ENCODE results near the gene DNPEP.

DNA sequence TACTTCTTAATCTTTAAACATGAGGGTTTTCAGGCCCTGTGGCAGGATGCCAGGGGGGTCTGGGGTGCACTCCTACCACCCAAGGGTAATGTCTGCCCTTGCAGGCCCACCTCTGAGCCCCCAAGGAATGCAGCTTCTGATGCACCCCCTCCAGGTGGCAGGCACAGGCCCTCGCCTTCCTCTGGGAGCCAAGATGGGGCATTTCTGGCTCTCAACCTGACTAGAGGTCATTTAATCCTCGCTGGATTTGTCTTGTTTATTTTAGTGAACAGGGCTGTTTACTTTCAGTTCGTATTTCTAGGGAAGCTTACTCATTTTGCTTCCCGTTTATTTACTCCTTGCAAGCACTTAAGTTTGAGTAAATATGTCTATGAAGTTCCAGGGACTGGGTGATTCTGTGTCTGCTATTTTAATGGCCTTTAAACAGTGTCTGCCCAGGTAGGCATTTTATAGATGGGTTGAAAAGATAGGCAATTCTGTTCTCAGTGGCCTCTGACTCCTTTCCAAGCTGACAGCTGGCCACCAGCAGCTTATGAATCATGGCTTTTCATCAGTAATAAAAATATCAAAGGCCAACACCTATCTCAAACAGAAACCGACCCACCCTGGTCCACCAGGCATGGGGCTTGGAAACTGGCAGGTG lies 11.1 kb upstream of the DNPEP start:
- TF ChIP-seq, protein P1, sequence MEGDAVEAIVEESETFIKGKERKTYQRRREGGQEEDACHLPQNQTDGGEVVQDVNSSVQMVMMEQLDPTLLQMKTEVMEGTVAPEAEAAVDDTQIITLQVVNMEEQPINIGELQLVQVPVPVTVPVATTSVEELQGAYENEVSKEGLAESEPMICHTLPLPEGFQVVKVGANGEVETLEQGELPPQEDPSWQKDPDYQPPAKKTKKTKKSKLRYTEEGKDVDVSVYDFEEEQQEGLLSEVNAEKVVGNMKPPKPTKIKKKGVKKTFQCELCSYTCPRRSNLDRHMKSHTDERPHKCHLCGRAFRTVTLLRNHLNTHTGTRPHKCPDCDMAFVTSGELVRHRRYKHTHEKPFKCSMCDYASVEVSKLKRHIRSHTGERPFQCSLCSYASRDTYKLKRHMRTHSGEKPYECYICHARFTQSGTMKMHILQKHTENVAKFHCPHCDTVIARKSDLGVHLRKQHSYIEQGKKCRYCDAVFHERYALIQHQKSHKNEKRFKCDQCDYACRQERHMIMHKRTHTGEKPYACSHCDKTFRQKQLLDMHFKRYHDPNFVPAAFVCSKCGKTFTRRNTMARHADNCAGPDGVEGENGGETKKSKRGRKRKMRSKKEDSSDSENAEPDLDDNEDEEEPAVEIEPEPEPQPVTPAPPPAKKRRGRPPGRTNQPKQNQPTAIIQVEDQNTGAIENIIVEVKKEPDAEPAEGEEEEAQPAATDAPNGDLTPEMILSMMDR (IDR thresholded peaks at IDR 0.05; ENCODE audit: low read length) = no peak
- TF ChIP-seq EZH2 (IDR thresholded peaks at IDR 0.05; ENCODE audit: borderline replicate concordance, low read length) = no peak
